Stimulated activated CD8-positive, alpha-beta memory T cell treated with anti-CD3 and anti-CD28 coated beads, Interleukin-15, amount 100 ng/mL, for 4 hours (primary cell): ENCODE measurements around the gene NEK8.
A peak's percentile ranks its signal among the peaks of the same experiment; 100 is the strongest.
"Not testable (repeated sequence)": the region's sequence is repeated elsewhere in the genome, so short reads cannot be mapped to it uniquely, and the experiment has no call there.

Experiments used
- DNase-seq, 2 donors: peaks; one replicate each; pipeline ENCODE4 v3.0.0-alpha.2; 2020; ENCODE audit warnings: low read depth in 2 of 2

NEK8 gene

GRCh38 chr17:28725660-28726225 lies 2.8 kb upstream of the NEK8 start:
- no peak for DNase-seq

GRCh38 chr17:28726226-28726626 lies 2.4 kb upstream of the NEK8 start, which contains the start of gene TLCD1:
TLCD1 (minus strand) TSS chr17:28726233; CDS start chr17:28726097, 136 bp downstream.
- DNase-seq = peak in 1 of 2 donors; percentile 50

GRCh38 chr17:28726627-28727491 lies 1.7 kb upstream of the NEK8 start:
- peak; percentile 79 to 82 for DNase-seq

GRCh38 chr17:28729950-28730330 lies 1.4 kb downstream of the NEK8 start:
- no peak for DNase-seq

GRCh38 chr17:28733346-28733745 lies 4.8 kb downstream of the NEK8 start:
- no peak for DNase-seq

GRCh38 chr17:28734712-28735241 lies 6.2 kb downstream of the NEK8 start:
- no peak for DNase-seq

- no peak for DNase-seq
Observed at GRCh38 chr17:28735242-28735722, 6.7 kb downstream of the NEK8 start.

GRCh38 chr17:28735913-28736769 lies 7.6 kb downstream of the NEK8 start:
- DNase-seq = not testable (repeated sequence)

GRCh38 chr17:28737316-28737715 lies 8.7 kb downstream of the NEK8 start:
- DNase-seq = no peak

- DNase-seq = no peak
Observed at GRCh38 chr17:28737770-28738679, 9.4 kb downstream of the NEK8 start.

- DNase-seq = peak; percentile 52 to 77
Observed at GRCh38 chr17:28738680-28739384, 10.2 kb downstream of the NEK8 start.

- no peak for DNase-seq
Observed at GRCh38 chr17:28740406-28741357, 12.1 kb downstream of the NEK8 start.

- no peak for DNase-seq
Observed at GRCh38 chr17:28741358-28742349, 13.1 kb downstream of the NEK8 start.

- DNase-seq = peak; percentile 60 to 65
Observed at GRCh38 chr17:28743243-28744103, 14.9 kb downstream of the NEK8 start, which contains the start of gene TRAF4. TRAF4 (plus strand) TSS chr17:28744011; CDS start chr17:28744113, 102 bp downstream.

- peak; percentile 37 to 54 for DNase-seq
Observed at GRCh38 chr17:28744104-28744971, 15.8 kb downstream of the NEK8 start.
